ENCODE measurements around the gene CD47.

Gene CD47

GRCh38 chr3:108114423-108115065 lies 23.7 kb upstream of the CD47 start:
- DNase-seq, result no peak

DNA sequence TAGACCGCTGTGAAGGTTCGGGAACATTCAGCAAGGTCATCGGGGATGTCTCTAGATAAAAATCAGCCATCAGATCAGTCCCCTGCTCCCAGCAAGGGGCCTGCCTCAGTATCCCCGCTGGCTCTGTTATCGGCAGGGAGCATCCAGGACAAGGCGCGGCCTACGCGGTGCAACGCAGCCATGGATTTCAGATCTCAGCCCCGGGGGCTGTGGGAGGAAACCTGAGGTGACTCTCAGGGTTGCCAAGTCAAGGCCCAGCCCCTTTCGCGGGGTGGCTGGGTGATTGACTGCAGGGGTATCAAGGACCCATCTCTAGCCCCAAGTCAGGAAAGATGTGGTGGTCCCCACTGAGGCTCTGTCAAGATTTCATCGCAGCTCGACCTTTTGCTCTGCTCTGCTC lies 23.1 kb upstream of the CD47 start:
- no peak for DNase-seq

- no peak for DNase-seq
Observed at GRCh38 chr3:108110934-108111333, 20.1 kb upstream of the CD47 start.

- DNase-seq, result no peak
Observed at GRCh38 chr3:108108416-108108815, 17.6 kb upstream of the CD47 start.

- DNase-seq, result no peak
Observed at GRCh38 chr3:108106449-108106848, 15.6 kb upstream of the CD47 start.

GRCh38 chr3:108106031-108106430 lies 15.2 kb upstream of the CD47 start:
- DNase-seq, result no peak

DNA sequence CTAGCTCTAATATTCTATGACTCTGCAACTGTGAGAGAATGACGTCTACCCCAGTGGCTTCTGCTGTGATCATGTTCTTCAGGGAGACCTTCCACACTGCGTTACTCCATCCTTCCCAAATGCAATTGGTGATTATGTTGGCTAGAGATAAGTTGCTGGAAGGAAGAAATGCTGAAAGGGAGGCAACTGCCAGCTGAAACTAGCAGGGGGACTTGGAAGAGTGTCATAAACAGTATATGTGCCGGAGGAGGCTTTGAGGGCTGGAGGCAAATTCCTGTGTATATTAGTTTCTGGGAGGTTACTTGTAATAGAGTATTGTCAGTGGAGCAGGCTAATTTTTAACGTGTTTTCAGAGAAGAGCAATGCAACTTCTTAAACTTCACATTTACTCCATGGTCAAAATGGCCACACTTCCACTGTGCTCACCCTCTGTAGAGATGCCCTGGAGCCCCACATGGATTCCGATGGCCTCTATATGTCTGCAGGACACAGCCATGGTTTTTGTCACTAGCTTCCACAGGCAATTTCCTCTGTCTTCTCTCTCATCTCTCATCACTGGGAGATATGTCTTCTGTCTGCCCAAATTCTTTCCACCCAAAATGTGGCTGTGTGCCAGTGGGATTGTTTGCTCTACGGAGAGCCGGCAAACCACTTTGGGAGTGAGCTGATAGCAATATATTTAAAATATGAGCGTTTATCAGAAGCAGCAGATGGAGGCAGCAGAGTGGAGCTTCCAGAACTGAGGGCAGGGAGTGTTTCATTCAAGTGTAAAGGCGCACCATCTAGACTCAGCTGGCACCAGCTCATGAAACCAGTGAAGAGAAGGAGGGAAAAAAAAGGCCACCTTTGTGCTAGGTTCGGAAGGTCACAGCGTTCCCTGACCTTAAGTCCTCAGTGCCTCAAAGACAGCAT lies 13.3 kb upstream of the CD47 start:
- no peak for DNase-seq

DNA sequence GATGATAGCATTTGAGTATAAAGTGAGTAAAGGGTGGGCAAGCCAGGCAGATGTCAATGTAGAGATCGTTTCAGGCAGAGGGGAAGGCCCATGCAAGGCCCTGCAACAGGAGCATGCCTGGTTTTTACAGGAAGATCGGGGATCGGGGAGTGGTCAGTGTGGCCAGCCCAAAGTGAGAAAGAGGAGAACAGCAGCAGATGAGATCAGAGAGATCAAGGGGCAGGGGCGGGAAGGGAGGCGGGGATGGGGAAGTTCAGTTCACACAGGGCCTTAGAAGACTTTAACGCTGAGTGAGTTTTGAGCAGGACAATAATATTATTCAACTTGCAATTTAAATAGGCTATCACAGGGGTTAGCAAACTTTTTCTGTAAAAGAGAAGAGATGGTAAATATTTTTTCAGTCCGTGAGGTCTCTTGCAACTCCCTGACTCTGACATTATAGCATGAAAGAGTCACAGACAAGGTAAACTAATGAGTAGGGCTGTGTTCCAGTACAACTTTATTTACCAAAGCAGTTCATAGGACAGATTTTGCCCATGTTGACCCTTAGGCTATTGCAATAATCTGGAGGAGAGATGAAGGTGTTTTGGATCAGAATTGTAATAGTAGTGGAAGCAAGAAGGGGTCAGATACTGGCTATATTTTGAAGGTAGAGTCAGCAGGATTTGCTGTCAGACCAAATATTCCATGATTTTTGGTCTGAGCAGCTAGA lies 12.4 kb upstream of the CD47 start:
- DNase-seq, result no peak

GRCh38 chr3:108102420-108103039 lies 11.7 kb upstream of the CD47 start:
- DNase-seq, result no peak

DNA sequence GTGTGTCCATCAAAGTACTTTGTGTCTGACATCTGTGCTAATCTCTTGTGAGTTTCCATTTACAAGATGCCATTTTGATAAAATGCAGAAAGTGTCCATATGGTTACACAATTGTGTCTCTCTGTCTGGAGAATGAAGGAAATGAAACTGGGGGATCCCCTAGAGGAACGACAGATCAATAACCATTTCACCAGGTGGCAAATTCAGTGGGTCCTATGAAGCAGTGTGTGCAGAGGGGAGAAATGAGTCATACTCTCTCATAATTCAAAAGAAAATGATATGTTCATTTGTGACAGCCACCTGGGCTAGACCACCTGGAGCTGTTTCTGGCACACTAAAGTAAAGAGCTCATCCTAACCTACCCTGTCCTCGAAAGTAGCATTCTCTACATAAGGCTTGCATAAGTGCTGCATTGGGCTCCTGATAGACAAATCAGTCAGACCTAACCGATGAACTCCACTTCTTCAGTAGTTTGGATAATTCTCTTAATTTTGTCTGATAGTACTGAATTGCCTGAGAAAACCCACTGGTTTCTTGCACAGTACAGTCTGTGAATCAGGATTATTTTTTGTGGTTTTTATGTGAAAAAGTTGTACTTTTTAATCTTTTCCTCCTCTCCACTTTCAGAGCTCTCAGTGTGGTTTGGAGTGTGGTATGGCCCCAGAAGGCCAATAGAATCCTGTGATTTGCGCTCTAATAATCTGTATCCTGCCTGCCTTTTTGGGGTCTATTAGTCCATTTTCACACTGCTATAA lies 10.3 kb upstream of the CD47 start:
- DNase-seq, result no peak

- no peak for DNase-seq
Observed at GRCh38 chr3:108099679-108100428, 9.0 kb upstream of the CD47 start.

GRCh38 chr3:108099244-108099643 lies 8.4 kb upstream of the CD47 start:
- no peak for DNase-seq

- DNase-seq, result no peak
Observed at GRCh38 chr3:108098003-108098370, 7.2 kb upstream of the CD47 start.

- no peak for DNase-seq
Observed at GRCh38 chr3:108097322-108098002, 6.6 kb upstream of the CD47 start.

- DNase-seq, result no peak
Observed at GRCh38 chr3:108096532-108097321, 5.9 kb upstream of the CD47 start.

DNA sequence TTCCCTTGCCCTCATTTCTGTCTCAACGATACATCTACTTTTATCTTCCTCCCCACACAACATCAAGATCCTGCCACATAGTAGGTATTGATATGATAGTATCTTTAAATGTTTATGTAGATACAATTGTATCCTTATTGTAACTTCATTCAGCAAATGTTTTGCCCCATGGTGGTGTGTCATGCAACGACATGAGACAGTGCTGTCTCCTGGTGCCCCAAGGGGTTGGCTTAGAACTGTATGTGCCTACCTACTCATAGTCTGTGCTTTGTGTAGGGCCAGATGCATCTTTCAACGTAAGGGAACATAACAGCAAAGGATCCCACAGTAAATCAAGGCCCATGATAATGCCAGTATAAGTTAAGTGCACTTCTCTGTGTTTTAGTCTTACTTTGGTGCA lies 2.8 kb upstream of the CD47 start:
- DNase-seq, result no peak

- no peak for DNase-seq
Observed at GRCh38 chr3:108093021-108093420, 2.2 kb upstream of the CD47 start.

DNA sequence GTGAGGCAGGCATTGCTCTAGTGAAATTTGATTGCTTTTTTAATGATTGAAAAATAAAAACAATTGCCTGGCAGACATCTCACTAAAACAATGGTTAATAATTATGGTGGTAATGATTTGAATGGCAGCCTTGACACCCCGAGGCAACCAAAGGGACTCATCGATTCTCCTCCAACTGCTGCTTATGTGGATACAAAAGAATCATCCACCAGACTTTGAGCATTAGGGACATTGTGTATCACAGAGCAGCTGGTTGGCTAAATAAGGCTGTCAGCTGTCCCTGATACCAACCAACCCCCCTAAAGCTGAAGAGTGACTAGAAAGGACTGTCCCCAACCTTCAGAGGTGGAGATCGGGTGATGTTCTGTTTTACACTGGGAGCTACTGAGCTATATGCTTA lies 1.7 kb upstream of the CD47 start:
- no peak for DNase-seq

- DNase-seq, result no peak
Observed at GRCh38 chr3:108091498-108092250, 843 bp upstream of the CD47 start.

Data from NCI-H187 treated with DMSO at 0.1 percent for 48 hours (cell line).